HG03457 (cell line): ENCODE data around the gene MSX2.

Source experiments
- ATAC-seq: cut with Tn5 transposase; IDR thresholded peaks from one replicate; pipeline ENCODE4 v1.9.1; 2021; ENCODE audit warnings: moderate number of reproducible peaks; ENCODE audit not compliant: unreplicated experiment

The MSX2 gene

GRCh38 chr5:174724484-174725260 is at the start of gene MSX2:
MSX2 (plus strand) TSS chr5:174724582; CDS start chr5:174724660, 78 bp downstream.
- no peak for ATAC-seq

- ATAC-seq: no peak
Observed at GRCh38 chr5:174675110-174675509, 49.3 kb upstream of the MSX2 start.

DNA sequence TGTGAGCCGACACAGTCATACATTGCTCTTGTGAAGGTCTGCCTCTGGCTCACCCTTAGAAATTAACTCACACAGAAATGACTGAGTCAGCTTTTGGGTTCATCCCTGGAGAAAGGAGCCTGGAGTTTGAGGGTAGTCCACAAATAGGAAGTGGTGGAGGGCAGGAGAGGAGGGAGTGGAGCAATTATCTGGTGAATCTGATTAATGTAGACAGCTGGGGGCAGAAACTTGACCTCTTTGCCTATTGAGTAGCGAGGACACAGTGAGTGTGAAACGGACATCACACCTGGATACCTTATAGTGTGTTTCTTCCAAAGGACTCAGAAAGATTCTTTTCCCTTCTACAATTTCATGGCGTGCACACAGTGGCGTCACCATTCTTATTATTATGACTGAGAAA is 48.5 kb upstream of the MSX2 start:
- ATAC-seq: no peak

GRCh38 chr5:174678107-174678506 is 46.3 kb upstream of the MSX2 start:
- no peak for ATAC-seq

GRCh38 chr5:174680901-174681565 is 43.3 kb upstream of the MSX2 start:
- ATAC-seq: no peak

DNA sequence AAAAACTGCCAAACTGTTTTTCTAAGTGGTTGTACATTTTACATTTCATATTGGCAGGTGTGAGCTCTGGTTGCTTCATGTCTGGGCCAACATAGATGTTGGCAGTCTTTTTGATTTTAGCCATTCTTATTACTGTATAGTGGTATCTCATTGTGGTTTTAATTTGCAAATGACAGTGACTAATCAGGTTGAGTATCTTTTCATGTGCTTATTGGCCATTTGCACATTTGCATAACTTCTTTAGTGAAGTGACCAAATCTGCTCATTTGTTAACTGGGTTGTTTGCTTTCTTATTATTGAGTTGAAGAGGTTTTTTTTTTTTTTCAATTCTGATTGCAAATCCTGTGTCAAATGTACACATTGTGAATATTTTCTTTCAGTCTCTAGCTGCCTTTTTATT is 36.9 kb upstream of the MSX2 start:
- no peak for ATAC-seq

GRCh38 chr5:174688441-174689354 is 35.7 kb upstream of the MSX2 start:
- ATAC-seq: no peak

GRCh38 chr5:174690271-174690670 is 34.1 kb upstream of the MSX2 start:
- ATAC-seq: no peak

GRCh38 chr5:174692381-174692780 is 32.0 kb upstream of the MSX2 start:
- no peak for ATAC-seq

GRCh38 chr5:174692982-174693422 is 31.4 kb upstream of the MSX2 start:
- ATAC-seq: no peak

DNA sequence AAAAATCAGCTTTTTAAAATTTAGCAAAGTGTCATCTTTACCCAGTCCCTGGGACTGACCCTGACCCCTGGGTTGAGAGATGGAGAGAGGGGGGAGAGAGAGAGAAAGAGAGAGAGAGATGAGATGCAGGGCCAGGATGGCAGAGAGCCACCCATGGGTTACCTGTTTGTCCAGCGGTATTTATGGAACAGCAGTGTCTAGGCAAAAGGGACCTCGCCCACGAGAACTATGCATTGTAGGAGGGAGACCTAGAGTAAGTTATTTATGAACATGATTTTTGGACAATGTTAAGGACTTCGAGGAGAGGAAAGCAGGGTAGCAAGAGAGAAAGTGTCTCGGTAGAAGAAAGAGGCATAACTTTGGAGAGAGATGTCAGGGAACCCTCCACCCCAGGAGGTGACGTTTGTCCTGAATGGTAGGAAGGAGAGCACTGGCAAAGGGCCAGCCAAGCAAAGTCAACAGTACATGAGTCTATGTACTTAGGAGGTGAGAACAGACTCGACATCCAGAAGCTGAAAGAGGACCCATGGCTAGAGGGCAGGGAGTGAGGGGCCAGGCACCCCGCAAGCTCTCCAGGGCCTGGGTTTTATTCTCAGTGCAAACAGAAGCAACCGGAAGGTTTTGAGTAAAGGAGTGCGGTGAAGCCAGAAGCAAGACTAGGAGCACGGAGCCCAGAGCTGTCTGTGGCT is 30.5 kb upstream of the MSX2 start:
- no peak for ATAC-seq

GRCh38 chr5:174694611-174695010 is 29.8 kb upstream of the MSX2 start:
- ATAC-seq: no peak

DNA sequence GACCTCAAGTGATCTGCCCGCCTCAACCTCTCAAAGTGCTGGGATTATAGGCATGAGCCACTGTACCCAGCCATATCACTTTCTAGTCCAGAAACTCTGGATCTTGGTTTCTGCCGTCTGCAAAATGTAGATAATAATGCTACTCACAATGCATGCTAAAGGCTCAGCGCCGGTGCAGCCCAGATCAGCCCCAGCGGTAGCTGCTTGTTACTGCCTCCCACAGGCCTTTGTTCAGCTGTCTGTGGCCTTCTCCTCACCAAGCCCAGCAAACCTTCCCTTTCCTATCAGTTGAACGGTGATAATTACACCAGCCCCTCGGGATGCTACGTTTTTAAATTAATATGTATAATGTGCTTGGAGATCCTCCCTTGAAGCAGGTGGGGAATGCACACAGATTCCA is 26.2 kb upstream of the MSX2 start:
- no peak for ATAC-seq

GRCh38 chr5:174699131-174699530 is 25.3 kb upstream of the MSX2 start:
- ATAC-seq: no peak

DNA sequence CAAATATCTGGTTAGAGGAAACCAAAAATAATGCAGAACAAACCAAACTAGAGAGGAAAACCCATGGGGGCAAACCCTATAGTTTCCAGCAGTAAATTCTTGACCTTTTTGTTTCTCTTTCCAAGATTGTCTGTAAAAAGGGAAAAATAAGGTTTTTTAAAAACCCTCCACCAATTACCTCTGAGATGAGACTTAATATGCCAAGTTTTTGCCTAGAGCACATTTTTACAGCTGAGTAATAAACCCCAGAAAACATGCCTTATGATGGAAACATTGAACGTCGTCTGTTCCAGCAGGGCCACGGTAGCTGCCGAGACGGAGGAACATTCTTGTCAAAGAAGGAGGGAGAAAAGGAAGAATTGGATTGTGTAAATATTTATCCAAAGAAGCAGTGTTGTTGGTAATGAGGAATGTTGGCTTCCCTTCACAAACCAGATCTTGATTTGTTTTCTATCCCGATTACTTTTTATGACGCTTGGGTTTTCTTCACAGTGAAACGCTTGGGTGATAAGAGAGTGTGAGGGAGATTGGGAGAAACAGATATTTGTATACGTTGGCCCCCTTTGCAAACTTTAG is 17.3 kb upstream of the MSX2 start:
- no peak for ATAC-seq

DNA sequence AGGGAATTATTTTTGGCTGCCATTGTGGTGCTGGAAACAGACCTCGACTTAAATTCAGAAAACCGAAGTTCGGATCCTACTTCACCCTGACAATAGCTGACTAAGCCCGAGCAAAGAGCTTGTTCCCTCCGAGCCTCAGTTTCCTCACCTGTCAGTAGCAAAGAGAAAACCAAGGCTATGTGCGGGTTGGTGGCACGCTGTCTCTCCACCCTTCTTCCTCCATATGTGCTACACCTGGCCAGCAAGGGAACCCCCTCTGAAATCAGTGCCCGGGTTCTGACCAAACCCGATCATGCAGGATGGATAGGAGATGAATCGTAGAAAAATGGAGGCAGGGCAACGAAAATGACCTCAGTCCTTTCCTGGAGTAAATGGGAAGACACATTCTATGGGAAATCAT is 16.7 kb upstream of the MSX2 start:
- ATAC-seq: no peak

- ATAC-seq: no peak
Observed at GRCh38 chr5:174708476-174709207, 15.7 kb upstream of the MSX2 start.

DNA sequence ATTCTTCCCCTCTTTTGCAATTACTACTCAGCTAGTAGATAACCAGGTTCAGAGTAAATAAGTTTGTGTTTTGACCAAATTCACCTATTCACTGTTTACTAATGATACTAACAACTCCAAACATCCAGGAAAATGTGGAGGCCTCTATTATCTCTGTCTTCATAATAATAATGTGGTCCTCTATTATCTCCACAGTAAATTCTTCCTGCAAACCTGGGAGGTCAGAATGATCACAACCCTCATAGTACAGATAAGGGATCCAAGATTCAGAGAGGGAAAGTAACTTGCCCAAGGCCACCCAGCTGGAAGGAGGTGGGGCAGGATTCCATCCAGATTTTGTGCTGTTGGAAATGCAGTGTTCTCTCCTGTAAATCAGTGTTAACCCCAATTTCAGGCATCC is 9.6 kb upstream of the MSX2 start:
- ATAC-seq: no peak

DNA sequence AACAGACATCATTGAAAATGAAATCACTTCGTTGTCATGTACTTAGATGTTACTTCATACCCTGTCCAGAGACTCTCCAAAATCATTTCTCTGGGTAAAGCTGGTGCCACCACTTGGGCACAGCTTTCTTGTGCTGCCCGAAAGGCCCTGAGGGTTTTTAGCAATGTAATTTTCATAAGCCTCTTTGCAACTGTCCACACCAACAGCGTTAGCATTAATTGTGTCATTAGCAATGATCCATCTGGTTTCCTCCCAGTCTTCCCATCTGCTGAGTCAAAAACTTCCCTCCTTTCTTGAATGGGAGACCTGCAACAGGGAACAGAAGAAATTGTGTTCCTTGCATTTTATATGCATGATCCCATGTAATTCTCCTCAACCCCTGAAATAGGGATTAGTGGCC is 8.6 kb upstream of the MSX2 start:
- no peak for ATAC-seq
